ENCODE data around the gene MYDGF. TPM values are rescaled to one million over a fixed set of nuclear protein-coding genes. Genes with fewer than 3 reads are reported as not detected.

The MYDGF gene
- polyA plus RNA-seq, 3 donors = 64.6 to 165 (median 160) TPM

- WGBS (ENCODE audit: insufficient coverage) = 95% methylated on average over 17 of the region's 27 CpGs
- Histone ChIP-seq H3K4me1 (ENCODE audit: control insufficient read depth in 1 of 2, insufficient read depth in 2 of 2, low read length in 2 of 2) (peaks cover 0 to 6% of the 10 kb centered on the region in 2 donors), H3K9ac (ENCODE audit: insufficient read depth, low read length, poor library complexity, severe bottlenecking) (no peak overlapping the region), H3K27ac (ENCODE audit: low read depth in 1 of 2, low read length in 2 of 2) (no peak overlapping the region), H2AFZ (ENCODE audit: insufficient read depth, low read depth, low read length, poor library complexity, severe bottlenecking) (no peak overlapping the region), H4K20me1 (ENCODE audit: insufficient read depth, low read length) (peaks cover 5% of the 10 kb centered on the region), H3K79me2 (ENCODE audit: insufficient read depth, low read length) (no peaks in the 10 kb centered on the region), H3K9me3 (replicated peaks in 1 of 2; ENCODE audit: control insufficient read depth in 1 of 2, insufficient read depth in 1 of 2, low read length in 2 of 2) (no peaks in the 10 kb centered on the region), H3K27me3 (ENCODE audit: control insufficient read depth in 2 of 2, insufficient read depth in 2 of 2, low read length in 2 of 2) (no peaks in the 10 kb centered on the region), H3K4me3 (replicated peaks in 1 of 3; ENCODE audit: low read depth in 2 of 3, low read length in 3 of 3) (no peak overlapping the region), H3K4me2 (replicated peaks; ENCODE audit: extremely low read depth, low read length, poor library complexity, severe bottlenecking) (no peak overlapping the region), H3K36me3 (replicated peaks in 1 of 2; ENCODE audit: control insufficient read depth in 1 of 2, insufficient read depth in 2 of 2, low read length in 2 of 2) (peaks cover 89 to 95% of the 10 kb centered on the region in 2 donors)
- Mint-ChIP-seq H3K27me3 (ENCODE audit: low read depth in 3 of 3) (peaks cover 0 to 3% (median 0%) of the 10 kb centered on the region in 3 donors), H3K27ac (peak overlapping the region in 3 of 7 donors; percentile 21 to 51 (median 47)), H3K4me3 (no peak overlapping the region), H3K4me1 (peaks cover 8% of the 10 kb centered on the region), H3K9me3 (no peaks in the 10 kb centered on the region), H3K36me3 (peaks cover 75 to 96% of the 10 kb centered on the region in 2 donors)
- DNase-seq = no peak
- intact Hi-C loops (cut with micrococcal nuclease) = no loop called here
- no peak for TF ChIP-seq CTCF (IDR thresholded peaks at IDR 0.05)
Observed at GRCh38 chr19:4692251-4693077, 22.3 kb upstream of the MYDGF start.

GRCh38 chr19:4691373-4691772 is 21.2 kb upstream of the MYDGF start:
- no peak for TF ChIP-seq CTCF (IDR thresholded peaks at IDR 0.05)
- Mint-ChIP-seq H3K27me3 (ENCODE audit: low read depth in 3 of 3) (peaks cover 0 to 3% (median 0%) of the 10 kb centered on the region in 3 donors), H3K4me3 (no peak overlapping the region), H3K9me3 (no peaks in the 10 kb centered on the region), H3K27ac (peak overlapping the region; percentile 45 to 81 (median 59)), H3K36me3 (peaks cover 73 to 96% of the 10 kb centered on the region in 2 donors), H3K4me1 (peaks cover 8% of the 10 kb centered on the region)
- WGBS (ENCODE audit: insufficient coverage) = no CpG with 5 or more reads among the region's 9 CpGs
- Histone ChIP-seq H3K36me3 (replicated peaks in 1 of 2; ENCODE audit: control insufficient read depth in 1 of 2, insufficient read depth in 2 of 2, low read length in 2 of 2) (peaks cover 89 to 95% of the 10 kb centered on the region in 2 donors), H3K9me3 (replicated peaks in 1 of 2; ENCODE audit: control insufficient read depth in 1 of 2, insufficient read depth in 1 of 2, low read length in 2 of 2) (no peaks in the 10 kb centered on the region), H2AFZ (ENCODE audit: insufficient read depth, low read depth, low read length, poor library complexity, severe bottlenecking) (no peak overlapping the region), H3K27me3 (ENCODE audit: control insufficient read depth in 2 of 2, insufficient read depth in 2 of 2, low read length in 2 of 2) (no peaks in the 10 kb centered on the region), H4K20me1 (ENCODE audit: insufficient read depth, low read length) (peaks cover 5% of the 10 kb centered on the region), H3K79me2 (ENCODE audit: insufficient read depth, low read length) (no peaks in the 10 kb centered on the region), H3K4me1 (ENCODE audit: control insufficient read depth in 1 of 2, insufficient read depth in 2 of 2, low read length in 2 of 2) (peaks cover 0 to 6% of the 10 kb centered on the region in 2 donors), H3K4me2 (replicated peaks; ENCODE audit: extremely low read depth, low read length, poor library complexity, severe bottlenecking) (no peak overlapping the region), H3K27ac (ENCODE audit: low read depth in 1 of 2, low read length in 2 of 2) (peak overlapping the region; percentile 20 to 38), H3K4me3 (replicated peaks in 1 of 3; ENCODE audit: low read depth in 2 of 3, low read length in 3 of 3) (no peak overlapping the region), H3K9ac (ENCODE audit: insufficient read depth, low read length, poor library complexity, severe bottlenecking) (no peak overlapping the region)
- intact Hi-C loops (cut with micrococcal nuclease) = no loop called here
- peak; percentile 10 to 80 (median 10) for DNase-seq
